Muscle of leg (tissue), 11 donors: ENCODE data around the gene PRKD1. TPM values are rescaled to one million over a fixed set of nuclear protein-coding genes. Genes with fewer than 3 reads are reported as not detected.
A peak's percentile ranks its signal among the peaks of the same experiment; 100 is the strongest.
"Not testable (repeated sequence)": the region's sequence is repeated elsewhere in the genome, so short reads cannot be mapped to it uniquely, and the experiment has no call there.

Experiments used
- DNase-seq: peaks from one replicate; pipeline ENCODE4 v3.0.0; 2013
- H3K27ac ChIP-seq: one replicate; pipeline ENCODE4 v1.5.1; 2013; ENCODE audit warnings: mild to moderate bottlenecking, low read length, control low read depth
- H3K27me3 ChIP-seq: one replicate; pipeline ENCODE4 v1.6.1; 2013; ENCODE audit warnings: low read length; ENCODE audit not compliant: control insufficient read depth, insufficient read depth
- H3K36me3 ChIP-seq: one replicate; pipeline ENCODE4 v1.6.1; 2013; ENCODE audit warnings: low read length; ENCODE audit not compliant: control insufficient read depth, insufficient read depth
- H3K4me1 ChIP-seq: one replicate; pipeline ENCODE4 v1.6.1; 2013; ENCODE audit warnings: low read length; ENCODE audit not compliant: control insufficient read depth, insufficient read depth
- H3K4me3 ChIP-seq: one replicate; pipeline ENCODE4 v1.5.1; 2013; ENCODE audit warnings: low read length, control low read depth
- H3K9me3 ChIP-seq: replicated peaks from 2 replicates; pipeline ENCODE4 v1.6.1; 2013; ENCODE audit warnings: low read depth, low read length; ENCODE audit not compliant: control insufficient read depth
- WGBS: methylation state at CpG from one replicate; pipeline ENCODE4 v1.1.5; 2013; ENCODE audit warnings: missing lambda C conversion rate; ENCODE audit not compliant: insufficient coverage; 5-methylcytosine and 5-hydroxymethylcytosine counted together
- polyA plus RNA-seq, 8 donors: library from polyadenylated mRNA; unstranded; fragments of 120-200 nt; gene quantifications; one replicate each; pipeline versions ENCODE4 v1.2.1 to v1.2.3, GENCODE V29; 2013; ENCODE audit warnings: inconsistent platforms in 1 of 8, low replicate concordance in 1 of 8; ENCODE audit not compliant: insufficient read length in 8 of 8, insufficient read depth in 1 of 8
- total RNA-seq: library from RNA; stranded (reverse); fragments of 120-200 nt; gene quantifications from one replicate; pipeline ENCODE4 v1.2.4, GENCODE V29; 2013

Gene PRKD1
- total and polyA plus RNA-seq, 9 donors = 14.0 to 31.2 (median 22.4) TPM

- Histone ChIP-seq H3K9me3 (no peaks in the 10 kb centered on the region), H3K36me3 (no peaks in the 10 kb centered on the region), H3K27ac (no peak overlapping the region), H3K4me3 (no peak overlapping the region), H3K4me1 (no peaks in the 10 kb centered on the region), H3K27me3 (no peaks in the 10 kb centered on the region)
- WGBS = no CpG with 5 or more reads among the region's 1 CpG
- no peak for DNase-seq
Observed at GRCh38 chr14:29734732-29735131, 192.9 kb downstream of the PRKD1 start.

GRCh38 chr14:29726560-29727331, 200.9 kb downstream of the PRKD1 start:
- not testable (repeated sequence) for H3K36me3 ChIP-seq, H3K27me3 ChIP-seq, H3K27ac ChIP-seq, H3K4me3 ChIP-seq, H3K4me1 ChIP-seq, H3K9me3 ChIP-seq
- peak; percentile 10 for DNase-seq
- WGBS = no CpG with 5 or more reads among the region's 4 CpGs

GRCh38 chr14:29724991-29725390, 202.7 kb downstream of the PRKD1 start:
- DNase-seq = peak; percentile 13
- 63% methylated on average over 3 of the region's 3 CpGs for WGBS
- Histone ChIP-seq H3K9me3 (no peaks in the 10 kb centered on the region), H3K27me3 (no peaks in the 10 kb centered on the region), H3K4me3 (no peak overlapping the region), H3K27ac (no peak overlapping the region), H3K36me3 (no peaks in the 10 kb centered on the region), H3K4me1 (no peaks in the 10 kb centered on the region)

GRCh38 chr14:29722831-29723230, 204.8 kb downstream of the PRKD1 start:
- 88% methylated on average over 1 of the region's 1 CpG for WGBS

GRCh38 chr14:29721586-29721985, 206.1 kb downstream of the PRKD1 start:
- H3K27ac ChIP-seq = no peak overlapping the region
- no peaks in the 10 kb centered on the region for H3K27me3 ChIP-seq
- no CpG with 5 or more reads among the region's 2 CpGs for WGBS
- H3K36me3 ChIP-seq = no peaks in the 10 kb centered on the region
- H3K4me1 ChIP-seq = no peaks in the 10 kb centered on the region
- DNase-seq = peak; percentile 45
- H3K4me3 ChIP-seq = no peak overlapping the region
- no peaks in the 10 kb centered on the region for H3K9me3 ChIP-seq

More at GRCh38 chr14:29722831-29723230, 204.8 kb downstream of the PRKD1 start:
- no peaks in the 10 kb centered on the region for H3K9me3 ChIP-seq
- H3K4me1 ChIP-seq = no peaks in the 10 kb centered on the region
- DNase-seq = no peak
- no peaks in the 10 kb centered on the region for H3K36me3 ChIP-seq
- H3K27ac ChIP-seq = no peak overlapping the region
- no peak overlapping the region for H3K4me3 ChIP-seq
- H3K27me3 ChIP-seq = no peaks in the 10 kb centered on the region

GRCh38 chr14:29717901-29718300, 209.7 kb downstream of the PRKD1 start:
- Histone ChIP-seq H3K27ac (no peak overlapping the region), H3K27me3 (no peaks in the 10 kb centered on the region), H3K4me3 (no peak overlapping the region), H3K4me1 (no peaks in the 10 kb centered on the region), H3K36me3 (no peaks in the 10 kb centered on the region), H3K9me3 (no peaks in the 10 kb centered on the region)
- WGBS = 33% methylated on average over 1 of the region's 5 CpGs
- no peak for DNase-seq

GRCh38 chr14:29716150-29716549, 211.5 kb downstream of the PRKD1 start:
- peak; percentile 13 for DNase-seq
- Histone ChIP-seq H3K36me3 (no peaks in the 10 kb centered on the region), H3K27ac (no peak overlapping the region), H3K27me3 (no peaks in the 10 kb centered on the region), H3K4me1 (no peaks in the 10 kb centered on the region), H3K9me3 (no peaks in the 10 kb centered on the region), H3K4me3 (no peak overlapping the region)
- 50% methylated on average over 1 of the region's 1 CpG for WGBS

GRCh38 chr14:29712601-29713000, 215.0 kb downstream of the PRKD1 start:
- H3K4me1 ChIP-seq = no peaks in the 10 kb centered on the region
- no peaks in the 10 kb centered on the region for H3K27me3 ChIP-seq
- no peak overlapping the region for H3K4me3 ChIP-seq
- H3K36me3 ChIP-seq = no peaks in the 10 kb centered on the region
- H3K27ac ChIP-seq = no peak overlapping the region
- no CpG with 5 or more reads among the region's 1 CpG for WGBS
- no peak for DNase-seq
- no peaks in the 10 kb centered on the region for H3K9me3 ChIP-seq

GRCh38 chr14:29710015-29710414, 217.6 kb downstream of the PRKD1 start:
- Histone ChIP-seq H3K27me3 (no peaks in the 10 kb centered on the region), H3K4me1 (no peaks in the 10 kb centered on the region), H3K36me3 (no peaks in the 10 kb centered on the region), H3K9me3 (no peaks in the 10 kb centered on the region), H3K4me3 (no peak overlapping the region), H3K27ac (no peak overlapping the region)
- WGBS = no CpG with 5 or more reads among the region's 2 CpGs
- no peak for DNase-seq

GRCh38 chr14:29709490-29709889, 218.2 kb downstream of the PRKD1 start:
- H3K9me3 ChIP-seq = no peaks in the 10 kb centered on the region
- H3K4me3 ChIP-seq = no peak overlapping the region
- DNase-seq = no peak
- H3K27ac ChIP-seq = no peak overlapping the region
- no peaks in the 10 kb centered on the region for H3K27me3 ChIP-seq
- no peaks in the 10 kb centered on the region for H3K4me1 ChIP-seq
- no peaks in the 10 kb centered on the region for H3K36me3 ChIP-seq

- no peaks in the 10 kb centered on the region for H3K9me3 ChIP-seq
- no peaks in the 10 kb centered on the region for H3K36me3 ChIP-seq
- no peak overlapping the region for H3K27ac ChIP-seq
- no peaks in the 10 kb centered on the region for H3K27me3 ChIP-seq
- no peak overlapping the region for H3K4me3 ChIP-seq
- DNase-seq = no peak
- WGBS = no CpG with 5 or more reads among the region's 1 CpG
- H3K4me1 ChIP-seq = no peaks in the 10 kb centered on the region
Observed at GRCh38 chr14:29706700-29707099, 220.9 kb downstream of the PRKD1 start.
